ENCODE results near the gene AP2M1.

The AP2M1 gene

DNA sequence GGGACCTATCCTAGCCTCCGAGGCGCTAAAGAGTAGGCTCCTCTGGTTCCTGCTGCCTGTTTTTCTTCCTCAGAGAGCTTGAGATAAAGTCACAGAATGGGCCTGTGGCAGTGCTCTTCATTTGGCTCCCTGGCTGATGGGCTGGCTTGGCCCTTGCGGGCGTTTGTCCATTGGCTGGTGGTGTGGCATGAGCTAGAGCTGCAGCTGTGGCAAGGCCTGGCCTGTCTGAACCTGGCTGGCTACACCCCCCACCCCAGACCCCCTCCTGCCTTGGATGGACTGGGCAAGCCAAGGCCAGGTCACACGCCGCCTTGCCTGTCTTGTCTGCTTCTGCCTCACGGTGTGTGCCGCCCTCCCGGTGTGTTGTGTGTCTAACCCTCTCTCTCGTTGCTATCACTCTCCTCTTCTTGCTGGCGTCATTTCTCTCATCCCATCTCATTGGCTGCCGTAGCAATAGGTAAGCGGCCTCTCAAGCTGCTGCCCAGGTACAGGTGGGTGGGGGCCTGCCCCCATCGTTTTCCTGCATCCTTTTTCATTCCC, 3.2 kb downstream of the AP2M1 start:
- WGBS, 2 experiments, result 93 to 94% methylated on average over 14 of the region's 14 CpGs
- H3K36me3 ChIP-seq (ENCODE audit: control insufficient read depth, insufficient read depth, low read length), result peaks cover 49% of the 10 kb centered on the region
- peak overlapping the region; percentile 93 for H3K27ac ChIP-seq (ENCODE audit: insufficient read depth, low read depth, low read length, poor library complexity, severe bottlenecking)
- no peaks in the 10 kb centered on the region for H3K27me3 ChIP-seq (ENCODE audit: control insufficient read depth, insufficient read depth, low read length, poor library complexity, severe bottlenecking)
- H3K9me3 ChIP-seq (ENCODE audit: control insufficient read depth, low read length), result no peaks in the 10 kb centered on the region
- peak overlapping the region; percentile 14 for H3K4me3 ChIP-seq (ENCODE audit: insufficient read depth, low read depth, low read length)
- peaks cover 20% of the 10 kb centered on the region for H3K4me1 ChIP-seq (ENCODE audit: control insufficient read depth, insufficient read depth, low read length)

DNA sequence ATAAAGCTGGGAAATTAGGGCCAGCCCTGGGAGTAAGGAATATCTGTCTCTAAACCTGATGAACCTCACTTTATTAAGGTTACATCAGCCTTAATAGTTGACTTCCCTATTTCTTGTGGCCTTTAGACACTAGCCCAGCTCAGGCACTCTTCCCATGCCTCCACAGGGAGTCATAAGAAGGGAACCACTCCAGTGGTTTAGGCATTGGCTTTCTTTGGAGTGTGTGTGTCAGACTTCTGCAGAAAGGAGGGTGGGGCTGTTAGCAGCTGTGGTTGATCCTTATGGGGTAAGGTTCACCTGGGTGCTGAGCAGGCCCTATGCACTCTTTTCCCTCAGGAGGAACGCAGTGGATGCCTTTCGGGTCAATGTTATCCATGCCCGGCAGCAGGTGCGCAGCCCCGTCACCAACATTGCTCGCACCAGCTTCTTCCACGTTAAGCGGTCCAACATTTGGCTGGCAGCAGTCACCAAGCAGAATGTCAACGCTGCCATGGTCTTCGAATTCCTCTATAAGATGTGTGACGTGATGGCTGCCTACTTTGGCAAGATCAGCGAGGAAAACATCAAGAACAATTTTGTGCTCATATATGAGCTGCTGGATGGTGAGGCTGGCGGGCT, 4.0 kb downstream of the AP2M1 start:
- Histone ChIP-seq H3K4me3 (ENCODE audit: insufficient read depth, low read depth, low read length) (no peak overlapping the region), H3K27ac (ENCODE audit: insufficient read depth, low read depth, low read length, poor library complexity, severe bottlenecking) (no peak overlapping the region), H3K4me1 (ENCODE audit: control insufficient read depth, insufficient read depth, low read length) (peaks cover 20% of the 10 kb centered on the region), H3K27me3 (ENCODE audit: control insufficient read depth, insufficient read depth, low read length, poor library complexity, severe bottlenecking) (no peaks in the 10 kb centered on the region), H3K36me3 (ENCODE audit: control insufficient read depth, insufficient read depth, low read length) (peaks cover 57% of the 10 kb centered on the region), H3K9me3 (ENCODE audit: control insufficient read depth, low read length) (no peaks in the 10 kb centered on the region)
- 97% methylated on average over 13 of the region's 13 CpGs for WGBS, 2 experiments

DNA sequence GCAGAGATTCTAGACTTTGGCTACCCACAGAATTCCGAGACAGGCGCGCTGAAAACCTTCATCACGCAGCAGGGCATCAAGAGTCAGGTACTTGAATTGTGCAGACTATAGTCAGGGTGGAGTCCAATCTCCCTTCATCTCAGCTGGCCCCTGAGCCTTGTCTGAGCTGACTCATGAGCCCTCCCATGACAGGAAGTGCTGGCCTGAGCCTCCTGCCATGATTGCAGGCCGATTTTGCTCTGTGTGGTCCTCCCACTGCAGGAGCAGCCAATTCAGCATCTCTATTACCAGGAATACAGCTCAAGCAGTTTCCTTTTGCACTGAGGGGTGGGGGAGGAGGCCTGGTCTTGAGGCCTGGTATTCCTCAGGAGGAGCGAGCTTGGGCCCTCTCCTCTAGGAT, 5.5 kb downstream of the AP2M1 start:
- Histone ChIP-seq H3K9me3 (ENCODE audit: control insufficient read depth, low read length) (no peaks in the 10 kb centered on the region), H3K4me3 (ENCODE audit: insufficient read depth, low read depth, low read length) (no peak overlapping the region), H3K36me3 (ENCODE audit: control insufficient read depth, insufficient read depth, low read length) (peaks cover 69% of the 10 kb centered on the region), H3K4me1 (ENCODE audit: control insufficient read depth, insufficient read depth, low read length) (peaks cover 24% of the 10 kb centered on the region), H3K27ac (ENCODE audit: insufficient read depth, low read depth, low read length, poor library complexity, severe bottlenecking) (no peak overlapping the region), H3K27me3 (ENCODE audit: control insufficient read depth, insufficient read depth, low read length, poor library complexity, severe bottlenecking) (no peaks in the 10 kb centered on the region)
- 96 to 97% methylated on average over 6 of the region's 6 CpGs for WGBS, 2 experiments

DNA sequence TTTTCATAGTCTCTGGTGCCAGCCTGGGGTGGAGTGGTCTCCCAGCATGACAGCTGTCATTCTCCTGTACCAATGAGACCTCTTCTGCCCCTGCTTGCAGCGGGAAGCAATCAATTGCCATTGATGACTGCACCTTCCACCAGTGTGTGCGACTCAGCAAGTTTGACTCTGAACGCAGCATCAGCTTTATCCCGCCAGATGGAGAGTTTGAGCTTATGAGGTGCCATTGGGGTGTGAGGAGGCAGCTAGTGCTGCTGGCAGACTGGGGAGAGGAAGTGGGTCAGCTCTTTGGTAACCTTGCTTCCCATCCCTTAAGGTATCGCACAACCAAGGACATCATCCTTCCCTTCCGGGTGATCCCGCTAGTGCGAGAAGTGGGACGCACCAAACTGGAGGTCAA, 6.9 kb downstream of the AP2M1 start:
- Histone ChIP-seq H3K36me3 (ENCODE audit: control insufficient read depth, insufficient read depth, low read length) (peaks cover 69% of the 10 kb centered on the region), H3K4me1 (ENCODE audit: control insufficient read depth, insufficient read depth, low read length) (peaks cover 20% of the 10 kb centered on the region), H3K4me3 (ENCODE audit: insufficient read depth, low read depth, low read length) (no peak overlapping the region), H3K27me3 (ENCODE audit: control insufficient read depth, insufficient read depth, low read length, poor library complexity, severe bottlenecking) (no peaks in the 10 kb centered on the region), H3K9me3 (ENCODE audit: control insufficient read depth, low read length) (no peaks in the 10 kb centered on the region), H3K27ac (ENCODE audit: insufficient read depth, low read depth, low read length, poor library complexity, severe bottlenecking) (no peak overlapping the region)
- 96 to 97% methylated on average over 9 of the region's 9 CpGs for WGBS, 2 experiments

DNA sequence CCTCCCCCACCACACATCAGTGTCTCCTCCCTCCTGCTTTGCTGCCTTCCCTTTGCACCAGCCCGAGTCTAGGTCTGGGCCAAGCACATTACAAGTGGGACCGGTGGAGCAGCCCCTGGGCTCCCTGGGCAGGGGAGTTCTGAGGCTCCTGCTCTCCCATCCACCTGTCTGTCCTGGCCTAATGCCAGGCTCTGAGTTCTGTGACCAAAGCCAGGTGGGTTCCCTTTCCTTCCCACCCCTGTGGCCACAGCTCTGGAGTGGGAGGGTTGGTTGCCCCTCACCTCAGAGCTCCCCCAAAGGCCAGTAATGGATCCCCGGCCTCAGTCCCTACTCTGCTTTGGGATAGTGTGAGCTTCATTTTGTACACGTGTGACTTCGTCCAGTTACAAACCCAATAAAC, 9.0 kb downstream of the AP2M1 start:
- WGBS, 2 experiments, result 90 to 93% methylated on average over 5 of the region's 5 CpGs
- Histone ChIP-seq H3K27me3 (ENCODE audit: control insufficient read depth, insufficient read depth, low read length, poor library complexity, severe bottlenecking) (no peaks in the 10 kb centered on the region), H3K36me3 (ENCODE audit: control insufficient read depth, insufficient read depth, low read length) (peaks cover 68% of the 10 kb centered on the region), H3K9me3 (ENCODE audit: control insufficient read depth, low read length) (no peaks in the 10 kb centered on the region), H3K4me1 (ENCODE audit: control insufficient read depth, insufficient read depth, low read length) (peaks cover 12% of the 10 kb centered on the region), H3K27ac (ENCODE audit: insufficient read depth, low read depth, low read length, poor library complexity, severe bottlenecking) (no peak overlapping the region), H3K4me3 (ENCODE audit: insufficient read depth, low read depth, low read length) (no peak overlapping the region)

DNA sequence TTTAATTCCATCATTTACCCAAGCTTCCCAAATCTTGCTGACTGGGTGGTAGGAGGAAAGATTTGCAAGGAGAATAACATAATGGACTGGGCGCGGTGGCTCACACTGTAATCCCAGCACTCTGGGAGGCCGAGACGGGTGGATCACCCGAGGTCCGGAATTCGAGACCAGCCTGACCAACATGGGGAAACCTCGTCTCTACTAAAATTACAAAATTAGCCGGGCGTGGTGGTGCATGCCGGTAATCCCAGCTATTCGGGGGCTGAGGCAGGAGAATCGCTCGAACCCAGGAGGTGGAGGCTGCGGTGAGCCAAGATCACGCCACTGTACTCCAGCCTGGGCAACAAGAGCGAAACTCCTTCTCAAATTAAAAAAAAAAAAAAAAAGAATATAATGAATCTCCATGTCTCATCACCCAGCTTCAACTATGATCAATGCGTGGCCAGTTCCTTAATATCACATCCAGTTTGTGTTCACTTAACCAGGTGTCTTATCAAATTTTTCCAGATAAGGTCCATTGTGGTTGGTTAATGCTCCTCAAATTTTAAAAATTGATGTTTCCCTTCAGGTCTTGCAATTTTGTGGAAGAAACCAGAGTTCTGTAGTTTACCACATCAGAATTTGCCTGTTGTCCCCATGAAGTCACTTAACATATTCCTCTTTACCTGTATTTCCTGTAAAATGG, 10.0 kb downstream of the AP2M1 start:
- peak overlapping the region; percentile 97 for H3K27ac ChIP-seq (ENCODE audit: insufficient read depth, low read depth, low read length, poor library complexity, severe bottlenecking)
- H3K36me3 ChIP-seq (ENCODE audit: control insufficient read depth, insufficient read depth, low read length), result peaks cover 68% of the 10 kb centered on the region
- H3K4me3 ChIP-seq (ENCODE audit: insufficient read depth, low read depth, low read length), result peak overlapping the region; percentile 45
- H3K9me3 ChIP-seq (ENCODE audit: control insufficient read depth, low read length), result no peaks in the 10 kb centered on the region
- no peaks in the 10 kb centered on the region for H3K27me3 ChIP-seq (ENCODE audit: control insufficient read depth, insufficient read depth, low read length, poor library complexity, severe bottlenecking)
- WGBS, 2 experiments, result 94% methylated on average over 16 to 18 of the region's 18 CpGs
- peaks cover 12% of the 10 kb centered on the region for H3K4me1 ChIP-seq (ENCODE audit: control insufficient read depth, insufficient read depth, low read length)

DNA sequence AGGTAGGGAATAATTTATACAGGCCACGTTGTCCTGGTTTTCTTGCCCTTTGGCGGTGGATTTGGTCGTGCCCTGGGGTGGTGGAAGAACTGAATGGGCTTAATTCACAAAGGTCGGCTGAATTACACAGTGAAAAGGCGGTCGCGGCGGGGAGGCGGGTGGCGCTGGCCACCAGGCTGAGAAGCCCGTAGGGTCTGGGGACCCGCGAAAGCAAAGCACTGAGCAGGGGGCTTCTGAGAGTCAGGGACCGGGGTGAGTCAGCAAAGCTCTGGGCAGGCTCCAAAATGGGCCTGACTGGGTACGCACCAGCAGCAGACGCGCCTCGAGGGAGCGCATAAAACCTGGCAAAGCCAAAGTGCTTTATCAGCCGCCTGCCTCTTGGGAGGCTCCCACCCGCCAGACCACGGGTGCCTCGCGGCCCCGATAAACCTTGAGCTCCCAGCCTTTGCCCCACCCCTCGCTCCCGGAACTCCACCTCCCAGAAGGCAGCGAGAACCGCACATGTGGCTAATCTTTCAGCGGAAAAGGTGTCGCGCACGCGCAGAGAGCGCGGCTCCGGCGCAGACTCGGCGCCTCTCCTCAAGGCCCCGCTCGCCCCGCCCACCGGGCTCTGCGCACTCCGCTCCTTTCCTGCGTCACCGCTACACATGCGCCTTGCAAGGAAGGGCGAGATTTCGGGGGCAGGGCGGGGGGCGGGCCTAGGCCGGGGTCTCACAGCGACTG, 11.0 kb downstream of the AP2M1 start:
- Histone ChIP-seq H3K36me3 (ENCODE audit: control insufficient read depth, insufficient read depth, low read length) (peaks cover 65% of the 10 kb centered on the region), H3K27me3 (ENCODE audit: control insufficient read depth, insufficient read depth, low read length, poor library complexity, severe bottlenecking) (no peaks in the 10 kb centered on the region), H3K4me1 (ENCODE audit: control insufficient read depth, insufficient read depth, low read length) (peaks cover 12% of the 10 kb centered on the region), H3K9me3 (ENCODE audit: control insufficient read depth, low read length) (no peaks in the 10 kb centered on the region), H3K27ac (ENCODE audit: insufficient read depth, low read depth, low read length, poor library complexity, severe bottlenecking) (peak overlapping the region; percentile 97), H3K4me3 (ENCODE audit: insufficient read depth, low read depth, low read length) (peak overlapping the region; percentile 82)
- WGBS, 2 experiments, result 0 to 1% methylated on average over 55 of the region's 55 CpGs

DNA sequence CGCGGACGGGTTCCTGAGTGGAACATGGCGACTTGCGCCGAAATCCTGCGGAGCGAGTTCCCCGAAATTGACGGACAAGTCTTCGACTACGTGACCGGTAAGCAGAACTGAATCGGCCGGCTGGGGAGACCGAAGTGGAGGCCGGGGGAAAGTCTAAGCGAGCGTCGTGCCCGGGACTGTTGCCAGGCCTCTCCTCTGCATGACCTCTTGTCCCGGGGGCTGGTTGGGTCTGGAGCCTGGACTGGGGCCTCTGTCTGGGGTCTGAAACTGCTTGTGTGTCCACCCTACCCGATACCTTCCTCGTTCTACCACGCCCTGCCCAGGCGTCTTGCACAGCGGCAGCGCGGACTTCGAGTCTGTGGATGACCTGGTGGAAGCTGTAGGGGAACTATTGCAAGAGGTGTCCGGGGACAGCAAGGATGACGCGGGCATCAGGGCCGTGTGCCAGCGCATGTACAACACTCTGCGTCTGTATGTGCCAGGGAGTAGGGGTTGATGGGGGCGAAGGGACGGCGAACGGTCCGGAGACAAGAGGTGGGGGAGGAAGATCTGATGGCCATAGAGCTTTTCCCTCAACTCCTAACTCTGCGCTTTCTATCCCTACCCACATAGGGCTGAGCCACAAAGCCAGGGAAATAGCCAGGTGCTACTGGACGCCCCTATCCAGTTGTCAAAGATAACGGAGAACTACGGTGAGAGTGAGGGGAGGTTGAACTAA, 11.7 kb downstream of the AP2M1 start, which contains the start of gene ABCF3:
TSS of gene ABCF3 (plus strand) at position 16 of the 718 bp plus-strand sequence. CDS start at position 25, 9 bp downstream.
- Histone ChIP-seq H3K36me3 (ENCODE audit: control insufficient read depth, insufficient read depth, low read length) (peaks cover 64% of the 10 kb centered on the region), H3K4me3 (ENCODE audit: insufficient read depth, low read depth, low read length) (peak within 1 kb of the TSS; percentile 82), H3K27ac (ENCODE audit: insufficient read depth, low read depth, low read length, poor library complexity, severe bottlenecking) (peak within 1 kb of the TSS; percentile 97), H3K9me3 (ENCODE audit: control insufficient read depth, low read length) (no peaks in the 10 kb centered on the region), H3K27me3 (ENCODE audit: control insufficient read depth, insufficient read depth, low read length, poor library complexity, severe bottlenecking) (no peaks in the 10 kb centered on the region), H3K4me1 (ENCODE audit: control insufficient read depth, insufficient read depth, low read length) (peaks cover 12% of the 10 kb centered on the region)
- WGBS, 2 experiments, result 1 to 2% methylated on average over 45 of the region's 45 CpGs

DNA sequence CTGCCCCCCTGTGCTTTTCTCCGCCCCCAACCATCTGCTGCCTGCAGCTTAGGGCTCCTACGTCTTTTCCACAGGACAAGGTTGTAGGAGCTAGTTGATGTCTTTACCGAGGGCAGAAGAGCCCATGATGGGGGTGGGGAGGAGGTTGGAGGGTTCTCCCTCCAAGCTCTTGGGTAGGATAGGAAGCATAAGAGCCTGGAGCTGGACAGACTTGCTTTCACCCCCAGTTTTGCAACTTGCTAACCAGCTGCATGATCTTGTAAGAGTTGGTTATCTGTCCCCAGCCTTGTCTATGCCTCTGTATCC, 12.2 kb downstream of the AP2M1 start:
- Histone ChIP-seq H3K9me3 (ENCODE audit: control insufficient read depth, low read length) (no peaks in the 10 kb centered on the region), H3K36me3 (ENCODE audit: control insufficient read depth, insufficient read depth, low read length) (peaks cover 62% of the 10 kb centered on the region), H3K27ac (ENCODE audit: insufficient read depth, low read depth, low read length, poor library complexity, severe bottlenecking) (no peak overlapping the region), H3K4me1 (ENCODE audit: control insufficient read depth, insufficient read depth, low read length) (peaks cover 12% of the 10 kb centered on the region), H3K27me3 (ENCODE audit: control insufficient read depth, insufficient read depth, low read length, poor library complexity, severe bottlenecking) (no peaks in the 10 kb centered on the region), H3K4me3 (ENCODE audit: insufficient read depth, low read depth, low read length) (peak overlapping the region; percentile 82)
- 19 to 48% methylated on average over 3 of the region's 3 CpGs for WGBS, 2 experiments

All from ectodermal cell (in vitro differentiated cells).